ENCODE measurements around the gene PTN. TPM values are rescaled to one million over a fixed set of nuclear protein-coding genes. Genes with fewer than 3 reads are reported as not detected.

Gene PTN
- total and polyA plus RNA-seq, 2 of the 13 experiments (the other 11 are each of a cell fraction or from before 2014, with no cell fraction given) = not detected

- TF ChIP-seq ZNF792 (CRISPR knock-in tag; IDR thresholded peaks at IDR 0.05) = no peak
- TF ChIP-seq TOPORS (CRISPR knock-in tag; IDR thresholded peaks at IDR 0.05) = no peak
- TF ChIP-seq ZNF24 (IDR thresholded peaks at IDR 0.05) = no peak
- TF ChIP-seq MTERF4 (CRISPR knock-in tag; IDR thresholded peaks at IDR 0.05) = no peak
- TF ChIP-seq ZNF512B (CRISPR knock-in tag; IDR thresholded peaks at IDR 0.05; ENCODE audit: borderline replicate concordance) = no peak
- no peak for TF ChIP-seq ETS1 (CRISPR knock-in tag; IDR thresholded peaks at IDR 0.05)
- no peak for TF ChIP-seq RFX1 (IDR thresholded peaks at IDR 0.05)
- no peak for TF ChIP-seq CCDC6 (CRISPR knock-in tag; IDR thresholded peaks at IDR 0.05)
- no peak for TF ChIP-seq ZNF430 (CRISPR knock-in tag; IDR thresholded peaks at IDR 0.05)
- no peak for TF ChIP-seq MYNN (CRISPR knock-in tag; IDR thresholded peaks at IDR 0.05; ENCODE audit: low read depth)
- TF ChIP-seq RAD21 (CRISPR knock-in tag; IDR thresholded peaks at IDR 0.05) = no peak
- TF ChIP-seq SUZ12 (IDR thresholded peaks at IDR 0.05; ENCODE audit: low read depth, low read length) = no peak
- TF ChIP-seq ZNF629 (CRISPR knock-in tag; conservative IDR thresholded peaks at IDR 0.05) = no peak
Observed at GRCh38 chr7:137337902-137338301, 5.6 kb downstream of the PTN start (continued).

Measured in HepG2 (cell line).